HepG2 (cell line): Measurements from ENCODE around the gene QRICH2. TPM values are rescaled to one million over a fixed set of nuclear protein-coding genes. Genes with fewer than 3 reads are reported as not detected.

Experiments
- CBFB ChIP-seq: sonication (generic); formaldehyde crosslinking; IDR thresholded peaks from 2 replicates; pipeline ENCODE4 v1.4.0; 2020; ENCODE audit warnings: missing genetic modification reagents
- FOXK1 ChIP-seq: sonication (generic); formaldehyde crosslinking; IDR thresholded peaks from 2 replicates; pipeline ENCODE4 v1.4.0; 2020; ENCODE audit warnings: low read depth, missing genetic modification reagents, borderline replicate concordance
- GMEB1 ChIP-seq: sonication (generic); formaldehyde crosslinking; IDR thresholded peaks from 2 replicates; pipeline ENCODE4 v1.5.1; 2020; ENCODE audit warnings: missing genetic modification reagents, mild to moderate bottlenecking, borderline replicate concordance
- PAXIP1 ChIP-seq: sonication (generic); formaldehyde crosslinking; conservative IDR thresholded peaks from 2 replicates; pipeline ENCODE4 v1.4.0; 2020; ENCODE audit warnings: mild to moderate bottlenecking, missing genetic modification reagents, moderate library complexity
- PHF21A ChIP-seq: sonication (generic); formaldehyde crosslinking; IDR thresholded peaks from 2 replicates; pipeline ENCODE4 v1.5.0; 2020; ENCODE audit warnings: mild to moderate bottlenecking, missing genetic modification reagents
- RXRA ChIP-seq: sonication (generic); formaldehyde crosslinking; IDR thresholded peaks from 2 replicates; pipeline ENCODE4 v1.5.1; 2020; ENCODE audit warnings: missing genetic modification reagents
- SALL1 ChIP-seq: sonication (generic); formaldehyde crosslinking; IDR thresholded peaks from 2 replicates; pipeline ENCODE4 v1.8.0; 2022; ENCODE audit warnings: mild to moderate bottlenecking, missing genetic modification reagents
- SALL2 ChIP-seq: sonication (generic); formaldehyde crosslinking; IDR thresholded peaks from 2 replicates; pipeline ENCODE4 v1.8.1; 2023; ENCODE audit warnings: mild to moderate bottlenecking, missing genetic modification reagents, inconsistent platforms
- SP4 ChIP-seq: sonication (generic); formaldehyde crosslinking; IDR thresholded peaks from 2 replicates; pipeline ENCODE4 v1.8.1; 2023; ENCODE audit warnings: mild to moderate bottlenecking, missing genetic modification reagents
- XRCC5 ChIP-seq: fragments of 200-400 bp; formaldehyde crosslinking; optimal IDR thresholded peaks from 2 replicates; pipeline ENCODE3; 2017; ENCODE audit warnings: mild to moderate bottlenecking, low read length
- ZFP36L1 ChIP-seq: sonication (generic); formaldehyde crosslinking; IDR thresholded peaks from 2 replicates; pipeline ENCODE4 v1.8.0; 2022; ENCODE audit warnings: mild to moderate bottlenecking, missing genetic modification reagents, moderate library complexity
- ZFP37 ChIP-seq: sonication (generic); formaldehyde crosslinking; IDR thresholded peaks from 2 replicates; pipeline ENCODE4 v1.4.0; 2020; ENCODE audit warnings: missing genetic modification reagents, borderline replicate concordance
- ZNF350 ChIP-seq: sonication (generic); formaldehyde crosslinking; IDR thresholded peaks from 2 replicates; pipeline ENCODE4 v1.4.0; 2020; ENCODE audit warnings: mild to moderate bottlenecking, low read depth, missing genetic modification reagents, borderline replicate concordance
- ZNF546 ChIP-seq: sonication (generic); formaldehyde crosslinking; conservative IDR thresholded peaks from 2 replicates; pipeline ENCODE4 v1.8.1; 2023; ENCODE audit warnings: mild to moderate bottlenecking, missing genetic modification reagents
- ZNF564 ChIP-seq: sonication (generic); formaldehyde crosslinking; IDR thresholded peaks from 2 replicates; pipeline ENCODE4 v1.8.1; 2023; ENCODE audit warnings: mild to moderate bottlenecking, missing genetic modification reagents
- polyA plus RNA-seq, 8 experiments: library from polyadenylated mRNA; depleted of rRNA in 3 of 8; stranded (reverse) in 7 of 8; unstranded in 1 of 8; fragments of >200 nt; fragmentation: Illumina TruSeq in 4 of 8; extraction: Trizol in 4 of 8; gene quantifications; 2 replicates each; pipeline versions ENCODE4 v1.2.1 to v1.2.3, GENCODE V29; 2011 to 2016; ENCODE audit warnings: low read depth in 4 of 8, missing spikeins in 1 of 8, mixed read lengths in 1 of 8; ENCODE audit not compliant: insufficient read depth in 1 of 8
- total RNA-seq, 5 experiments: library from RNA; depleted of rRNA; stranded (reverse); fragments of >200 nt; fragmentation: Illumina TruSeq; extraction: Trizol; gene quantifications; 2 replicates each; pipeline ENCODE4 v1.2.3, GENCODE V29; 2016; ENCODE audit warnings: low read depth in 1 of 5
- TF ChIP-seq, protein P1 (sequence below): IDR thresholded peaks from 2 replicates; pipeline ENCODE4 v1.6.1; 2012; ENCODE audit warnings: inconsistent platforms
- TF ChIP-seq, protein P2 (sequence below): sonication (generic); formaldehyde crosslinking; conservative IDR thresholded peaks from 2 replicates; pipeline ENCODE4 v1.4.0; 2020; ENCODE audit warnings: missing genetic modification reagents

Gene QRICH2
- total and polyA plus RNA-seq, 2 of the 13 experiments (the other 11 are each of a cell fraction or from before 2014, with no cell fraction given) = 3.7 to 5.7 TPM

DNA sequence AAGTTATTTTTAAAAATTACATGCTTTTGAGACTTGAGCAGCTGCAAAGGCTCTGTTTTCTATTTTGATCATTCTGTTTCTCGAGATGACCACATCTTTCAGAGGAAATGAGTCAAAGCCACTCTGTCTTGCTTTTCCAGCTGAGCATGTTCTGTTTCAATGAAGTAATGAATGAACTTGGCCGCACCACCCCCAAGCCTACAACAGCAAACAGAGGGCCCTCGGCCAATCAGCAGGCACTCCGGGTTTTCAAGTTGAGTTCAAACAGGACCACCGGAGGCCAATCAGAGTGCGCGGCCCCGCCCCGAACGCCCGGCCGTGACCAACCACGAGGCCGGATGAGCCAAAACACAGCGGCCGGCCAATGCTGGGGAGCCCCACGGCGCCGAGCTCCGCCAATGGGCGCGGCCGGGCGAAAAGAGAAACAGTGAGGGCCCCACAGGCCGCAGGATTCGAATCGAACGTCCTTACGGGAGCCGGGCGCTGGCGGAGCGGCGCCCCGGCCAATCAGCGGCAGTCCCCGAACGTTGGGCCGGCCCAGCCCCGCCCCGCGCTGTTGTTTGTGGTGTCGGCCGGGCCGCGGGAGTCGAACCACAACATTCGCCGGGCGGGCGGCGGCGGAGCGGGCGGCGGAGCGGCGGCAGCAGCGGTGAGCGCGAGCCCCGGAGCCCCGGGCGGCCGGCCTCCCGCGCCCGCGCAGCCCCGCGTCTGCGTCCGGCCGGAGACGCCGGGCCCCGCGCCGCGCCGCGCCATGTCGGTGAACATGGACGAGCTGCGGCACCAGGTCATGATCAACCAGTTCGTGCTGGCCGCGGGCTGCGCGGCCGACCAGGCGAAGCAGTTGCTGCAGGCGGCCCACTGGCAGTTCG, 43.1 kb downstream of the QRICH2 start, which contains the start of gene UBALD2 (continued):
- TF ChIP-seq CBFB (CRISPR knock-in tag) (peak; percentile 32; the same call in 1 of the 2 replicates), FOXK1 (peak; percentile 99), ZFP37 (CRISPR knock-in tag) (peak; percentile 59; the same call in 1 of the 2 replicates), PHF21A (CRISPR knock-in tag) (peak; percentile 97), ZFP36L1 (peak; percentile 81; the same call in 1 of the 2 replicates), GMEB1 (CRISPR knock-in tag) (peak; percentile 92), ZNF564 (CRISPR knock-in tag) (peak; percentile 88), SP4 (CRISPR knock-in tag) (peak; percentile 95), PAXIP1 (CRISPR knock-in tag) (peak; percentile 58), ZNF546 (0 out of 2 replicates have a peak, but pooled peaks have one; percentile 53), SALL2 (CRISPR knock-in tag) (no peak), ZNF350 (CRISPR knock-in tag) (peak; percentile 34; the same call in 1 of the 2 replicates), SALL1 (CRISPR knock-in tag) (peak; percentile 53; the same call in 1 of the 2 replicates), RXRA (CRISPR knock-in tag) (peak; percentile 83; the same call in 1 of the 2 replicates), XRCC5 (peak; percentile 63)
- TF ChIP-seq, protein P1, sequence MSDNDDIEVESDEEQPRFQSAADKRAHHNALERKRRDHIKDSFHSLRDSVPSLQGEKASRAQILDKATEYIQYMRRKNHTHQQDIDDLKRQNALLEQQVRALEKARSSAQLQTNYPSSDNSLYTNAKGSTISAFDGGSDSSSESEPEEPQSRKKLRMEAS = peak; percentile 68
- TF ChIP-seq, protein P2, sequence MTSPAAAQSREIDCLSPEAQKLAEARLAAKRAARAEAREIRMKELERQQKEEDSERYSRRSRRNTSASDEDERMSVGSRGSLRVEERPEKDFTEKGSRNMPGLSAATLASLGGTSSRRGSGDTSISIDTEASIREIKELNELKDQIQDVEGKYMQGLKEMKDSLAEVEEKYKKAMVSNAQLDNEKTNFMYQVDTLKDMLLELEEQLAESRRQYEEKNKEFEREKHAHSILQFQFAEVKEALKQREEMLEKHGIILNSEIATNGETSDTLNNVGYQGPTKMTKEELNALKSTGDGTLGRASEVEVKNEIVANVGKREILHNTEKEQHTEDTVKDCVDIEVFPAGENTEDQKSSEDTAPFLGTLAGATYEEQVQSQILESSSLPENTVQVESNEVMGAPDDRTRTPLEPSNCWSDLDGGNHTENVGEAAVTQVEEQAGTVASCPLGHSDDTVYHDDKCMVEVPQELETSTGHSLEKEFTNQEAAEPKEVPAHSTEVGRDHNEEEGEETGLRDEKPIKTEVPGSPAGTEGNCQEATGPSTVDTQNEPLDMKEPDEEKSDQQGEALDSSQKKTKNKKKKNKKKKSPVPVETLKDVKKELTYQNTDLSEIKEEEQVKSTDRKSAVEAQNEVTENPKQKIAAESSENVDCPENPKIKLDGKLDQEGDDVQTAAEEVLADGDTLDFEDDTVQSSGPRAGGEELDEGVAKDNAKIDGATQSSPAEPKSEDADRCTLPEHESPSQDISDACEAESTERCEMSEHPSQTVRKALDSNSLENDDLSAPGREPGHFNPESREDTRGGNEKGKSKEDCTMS (CRISPR knock-in tag) = no peak
